Endodermal cell (in vitro differentiated cells): ENCODE data around the gene ITCH. TPM values are rescaled to one million over a fixed set of nuclear protein-coding genes. Genes with fewer than 3 reads are reported as not detected.

Experiments used
- DNase-seq: peaks from one replicate; pipeline ENCODE4 v3.0.0-alpha.2; 2017
- H3K27ac ChIP-seq: 2 replicates; pipeline ENCODE4 v1.5.1; 2013; ENCODE audit warnings: mild to moderate bottlenecking, low read depth, low read length, moderate library complexity
- H3K27me3 ChIP-seq: 2 replicates; pipeline ENCODE4 v1.6.1; 2013; ENCODE audit warnings: mild to moderate bottlenecking, low read length, moderate library complexity; ENCODE audit not compliant: insufficient read depth, control insufficient read depth, poor library complexity, severe bottlenecking
- H3K36me3 ChIP-seq: 2 replicates; pipeline ENCODE4 v1.7.0; 2013; ENCODE audit warnings: mild to moderate bottlenecking, low read length, moderate library complexity; ENCODE audit not compliant: control insufficient read depth, insufficient read depth
- H3K4me1 ChIP-seq: one replicate; pipeline ENCODE4 v1.7.0; 2013; ENCODE audit warnings: low read length; ENCODE audit not compliant: control insufficient read depth, insufficient read depth
- H3K4me3 ChIP-seq: 2 replicates; pipeline ENCODE4 v1.5.1; 2013; ENCODE audit warnings: mild to moderate bottlenecking, low read length, moderate library complexity
- H3K9ac ChIP-seq: 2 replicates; pipeline ENCODE4 v1.6.1; 2013; ENCODE audit warnings: mild to moderate bottlenecking, low read length, moderate library complexity; ENCODE audit not compliant: poor library complexity, severe bottlenecking; ENCODE audit errors: extremely low read depth
- H3K9me3 ChIP-seq: 2 replicates; pipeline ENCODE4 v1.6.1; 2013; ENCODE audit warnings: mild to moderate bottlenecking, low read length, moderate library complexity; ENCODE audit not compliant: control insufficient read depth
- H3K27ac Mint-ChIP-seq: 2 replicates; pipeline ENCODE4 v1.8.0; 2020; ENCODE audit warnings: mixed read lengths
- H3K27me3 Mint-ChIP-seq: 2 replicates; pipeline ENCODE4 v1.8.0; 2021; ENCODE audit warnings: mild to moderate bottlenecking, mixed read lengths; ENCODE audit not compliant: insufficient read depth
- H3K36me3 Mint-ChIP-seq: 2 replicates; pipeline ENCODE4 v1.8.0; 2020; ENCODE audit warnings: low read depth, mixed read lengths
- H3K4me1 Mint-ChIP-seq: 2 replicates; pipeline ENCODE4 v1.8.0; 2020; ENCODE audit warnings: mixed read lengths
- H3K4me3 Mint-ChIP-seq: 2 replicates; pipeline ENCODE4 v1.8.0; 2020; ENCODE audit warnings: mild to moderate bottlenecking, moderate library complexity, mixed read lengths
- H3K9me3 Mint-ChIP-seq: 2 replicates; pipeline ENCODE4 v1.8.0; 2020; ENCODE audit warnings: mild to moderate bottlenecking, mixed read lengths
- CTCF ChIP-seq: fragments of 200-600 bp; sonication (generic); conservative IDR thresholded peaks from 2 replicates; pipeline ENCODE4 v1.5.0; 2021; ENCODE audit warnings: antibody characterized with exemption, mild to moderate bottlenecking
- WGBS, 2 experiments: methylation state at CpG; one replicate each; pipeline versions ENCODE4 v1.1.5 to v1.1.7; 2013; ENCODE audit warnings: missing lambda C conversion rate in 2 of 2, mixed read lengths in 1 of 2; ENCODE audit not compliant: insufficient coverage in 1 of 2, insufficient read length in 1 of 2; 5-methylcytosine and 5-hydroxymethylcytosine counted together
- total RNA-seq, 2 donors: library from RNA; stranded (reverse); fragmentation: NEBNext Ultra II Directional in 1 of 2; extraction: Animal tissue kit (Norgen Biotek cat#: 25700) in 1 of 2; gene quantifications; 2 replicates in 1 of 2; 3 replicates in 1 of 2; pipeline ENCODE4 v1.2.1, GENCODE V29; 2021

ITCH gene
- total RNA-seq, 2 donors from 2014 or later = 65.1 to 84.4 TPM

GRCh38 chr20:34549929-34550305 is 186.8 kb downstream of the ITCH start:
- Histone ChIP-seq H3K27ac (no peak overlapping the region), H3K9ac (no peak overlapping the region), H3K4me3 (no peak overlapping the region), H3K36me3 (no peaks in the 10 kb centered on the region), H3K27me3 (no peaks in the 10 kb centered on the region), H3K9me3 (no peaks in the 10 kb centered on the region), H3K4me1 (no peaks in the 10 kb centered on the region)
- Mint-ChIP-seq H3K4me1 (peaks cover 17% of the 10 kb centered on the region), H3K4me3 (no peak overlapping the region), H3K9me3 (no peaks in the 10 kb centered on the region), H3K27ac (peak overlapping the region; percentile 80), H3K27me3 (peaks cover 3% of the 10 kb centered on the region), H3K36me3 (no peaks in the 10 kb centered on the region)
- WGBS, 2 experiments = 94 to 96% methylated on average over 9 to 13 of the region's 13 CpGs
- DNase-seq = no peak
- no peak for TF ChIP-seq CTCF

GRCh38 chr20:34552569-34552968 is 189.5 kb downstream of the ITCH start:
- Histone ChIP-seq H3K9me3 (no peaks in the 10 kb centered on the region), H3K4me3 (no peak overlapping the region), H3K27me3 (no peaks in the 10 kb centered on the region), H3K27ac (no peak overlapping the region), H3K4me1 (no peaks in the 10 kb centered on the region), H3K36me3 (no peaks in the 10 kb centered on the region), H3K9ac (no peak overlapping the region)
- Mint-ChIP-seq H3K4me1 (peaks cover 10% of the 10 kb centered on the region), H3K27ac (no peak overlapping the region), H3K9me3 (no peaks in the 10 kb centered on the region), H3K4me3 (no peak overlapping the region), H3K36me3 (no peaks in the 10 kb centered on the region), H3K27me3 (peaks cover 5% of the 10 kb centered on the region)
- DNase-seq = no peak
- no peak for TF ChIP-seq CTCF
- 95 to 98% methylated on average over 5 to 6 of the region's 6 CpGs for WGBS, 2 experiments

GRCh38 chr20:34553366-34553867 is 190.3 kb downstream of the ITCH start:
- Histone ChIP-seq H3K27me3 (no peaks in the 10 kb centered on the region), H3K9me3 (no peaks in the 10 kb centered on the region), H3K9ac (no peak overlapping the region), H3K27ac (no peak overlapping the region), H3K36me3 (no peaks in the 10 kb centered on the region), H3K4me1 (no peaks in the 10 kb centered on the region), H3K4me3 (no peak overlapping the region)
- Mint-ChIP-seq H3K27me3 (peaks cover 10% of the 10 kb centered on the region), H3K36me3 (no peaks in the 10 kb centered on the region), H3K9me3 (no peaks in the 10 kb centered on the region), H3K4me1 (peaks cover 13% of the 10 kb centered on the region), H3K27ac (no peak overlapping the region), H3K4me3 (no peak overlapping the region)
- TF ChIP-seq CTCF = no peak
- DNase-seq = no peak
- WGBS, 2 experiments = 81 to 86% methylated on average over 4 of the region's 4 CpGs
